HG02610 (cell line): ENCODE measurements around the gene UBXN4.
"Not testable (repeated sequence)": the region's sequence is repeated elsewhere in the genome, so short reads cannot be mapped to it uniquely, and the experiment has no call there.

Source experiments
- ATAC-seq: cut with Tn5 transposase; IDR thresholded peaks from one replicate; pipeline ENCODE4 v1.9.1; 2021; ENCODE audit warnings: mild to moderate bottlenecking, moderate library complexity; ENCODE audit not compliant: unreplicated experiment

The UBXN4 gene

GRCh38 chr2:135741395-135742324, at the start of gene UBXN4:
UBXN4 (plus strand) TSS chr2:135741855; CDS start chr2:135741930, 75 bp downstream.
- peak; percentile 94 for ATAC-seq

GRCh38 chr2:135694711-135695110, 46.9 kb upstream of the UBXN4 start:
- no peak for ATAC-seq

GRCh38 chr2:135698838-135699237, 42.8 kb upstream of the UBXN4 start:
- ATAC-seq, result no peak

GRCh38 chr2:135701442-135701841, 40.2 kb upstream of the UBXN4 start:
- no peak for ATAC-seq

GRCh38 chr2:135703300-135703699, 38.4 kb upstream of the UBXN4 start:
- ATAC-seq, result no peak

GRCh38 chr2:135704075-135704474, 37.6 kb upstream of the UBXN4 start:
- not testable (repeated sequence) for ATAC-seq

- ATAC-seq, result no peak
Observed at GRCh38 chr2:135708159-135708558, 33.5 kb upstream of the UBXN4 start.

- ATAC-seq, result peak; percentile 62
Observed at GRCh38 chr2:135709992-135710391, 31.7 kb upstream of the UBXN4 start.

GRCh38 chr2:135715086-135715485, 26.6 kb upstream of the UBXN4 start:
- ATAC-seq, result not testable (repeated sequence)

GRCh38 chr2:135728064-135728743, 13.5 kb upstream of the UBXN4 start:
- ATAC-seq, result no peak

- ATAC-seq, result no peak
Observed at GRCh38 chr2:135732561-135732960, 9.1 kb upstream of the UBXN4 start.

GRCh38 chr2:135733045-135733444, 8.6 kb upstream of the UBXN4 start:
- no peak for ATAC-seq

- no peak for ATAC-seq
Observed at GRCh38 chr2:135736546-135736945, 5.1 kb upstream of the UBXN4 start.

- no peak for ATAC-seq
Observed at GRCh38 chr2:135740206-135740605, 1.4 kb upstream of the UBXN4 start.

GRCh38 chr2:135741043-135741394, 636 bp upstream of the UBXN4 start:
- ATAC-seq, result no peak

GRCh38 chr2:135742325-135742757, 686 bp downstream of the UBXN4 start:
- ATAC-seq, result peak; percentile 17

GRCh38 chr2:135743860-135744259, 2.2 kb downstream of the UBXN4 start:
- ATAC-seq, result no peak

- peak; percentile 15 for ATAC-seq
Observed at GRCh38 chr2:135744760-135745314, 3.2 kb downstream of the UBXN4 start.

- no peak for ATAC-seq
Observed at GRCh38 chr2:135745545-135745944, 3.9 kb downstream of the UBXN4 start.

- no peak for ATAC-seq
Observed at GRCh38 chr2:135755573-135755972, 13.9 kb downstream of the UBXN4 start.

- ATAC-seq, result no peak
Observed at GRCh38 chr2:135756692-135757091, 15.0 kb downstream of the UBXN4 start.

- ATAC-seq, result no peak
Observed at GRCh38 chr2:135762022-135762421, 20.4 kb downstream of the UBXN4 start.
